VCaP (cell line): ENCODE measurements around the gene SLC25A42.
A peak's percentile ranks its signal among the peaks of the same experiment; 100 is the strongest.

ENCODE experiments used
- H3K27ac ChIP-seq: fragments of 450-650 bp; 2 replicates; pipeline ENCODE4 v1.5.1; 2017
- TF ChIP-seq, protein P1 (sequence below): fragments of 450-650 bp; conservative IDR thresholded peaks from 2 replicates; pipeline ENCODE4 v1.5.1; 2017; ENCODE audit warnings: mild to moderate bottlenecking, moderate library complexity

SLC25A42 gene

DNA sequence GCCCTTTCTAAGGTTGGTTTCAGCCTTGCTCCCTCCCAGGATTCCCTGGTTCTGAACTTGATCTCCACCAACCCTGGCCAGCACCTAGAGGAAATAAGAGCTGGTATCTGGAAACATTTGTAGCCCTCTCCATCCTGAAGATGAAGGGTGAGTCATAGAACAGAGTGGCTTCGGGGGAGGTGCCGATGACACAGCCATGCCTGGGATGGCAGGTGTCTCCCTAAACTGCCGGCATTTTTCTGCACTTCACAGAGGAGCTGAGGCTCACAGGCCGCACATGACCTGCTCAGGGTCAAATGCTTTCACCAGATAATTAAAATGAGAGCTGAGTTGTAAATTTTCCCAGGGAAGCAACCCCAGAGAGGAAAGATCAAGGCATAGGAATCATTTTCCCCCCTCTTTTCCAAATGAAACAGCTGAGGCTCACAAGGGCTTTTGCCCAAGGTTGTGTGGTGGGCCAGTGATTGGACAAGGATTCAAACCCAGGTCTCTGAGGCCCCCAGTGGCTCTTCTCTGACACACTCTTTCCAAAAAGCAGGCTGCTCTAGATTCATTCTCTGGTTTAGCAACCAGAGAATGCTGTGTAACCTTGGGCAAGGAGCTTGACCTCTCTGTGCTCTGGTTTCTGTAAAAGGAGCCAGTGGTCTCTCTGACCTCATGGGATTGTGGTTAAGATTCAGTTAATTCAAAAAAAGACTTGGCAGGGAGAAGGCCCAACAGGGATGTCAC is 1.2 kb upstream of the SLC25A42 start:
- TF ChIP-seq, protein P1, sequence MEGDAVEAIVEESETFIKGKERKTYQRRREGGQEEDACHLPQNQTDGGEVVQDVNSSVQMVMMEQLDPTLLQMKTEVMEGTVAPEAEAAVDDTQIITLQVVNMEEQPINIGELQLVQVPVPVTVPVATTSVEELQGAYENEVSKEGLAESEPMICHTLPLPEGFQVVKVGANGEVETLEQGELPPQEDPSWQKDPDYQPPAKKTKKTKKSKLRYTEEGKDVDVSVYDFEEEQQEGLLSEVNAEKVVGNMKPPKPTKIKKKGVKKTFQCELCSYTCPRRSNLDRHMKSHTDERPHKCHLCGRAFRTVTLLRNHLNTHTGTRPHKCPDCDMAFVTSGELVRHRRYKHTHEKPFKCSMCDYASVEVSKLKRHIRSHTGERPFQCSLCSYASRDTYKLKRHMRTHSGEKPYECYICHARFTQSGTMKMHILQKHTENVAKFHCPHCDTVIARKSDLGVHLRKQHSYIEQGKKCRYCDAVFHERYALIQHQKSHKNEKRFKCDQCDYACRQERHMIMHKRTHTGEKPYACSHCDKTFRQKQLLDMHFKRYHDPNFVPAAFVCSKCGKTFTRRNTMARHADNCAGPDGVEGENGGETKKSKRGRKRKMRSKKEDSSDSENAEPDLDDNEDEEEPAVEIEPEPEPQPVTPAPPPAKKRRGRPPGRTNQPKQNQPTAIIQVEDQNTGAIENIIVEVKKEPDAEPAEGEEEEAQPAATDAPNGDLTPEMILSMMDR, result no peak
- H3K27ac ChIP-seq, result peak overlapping the region; percentile 80

DNA sequence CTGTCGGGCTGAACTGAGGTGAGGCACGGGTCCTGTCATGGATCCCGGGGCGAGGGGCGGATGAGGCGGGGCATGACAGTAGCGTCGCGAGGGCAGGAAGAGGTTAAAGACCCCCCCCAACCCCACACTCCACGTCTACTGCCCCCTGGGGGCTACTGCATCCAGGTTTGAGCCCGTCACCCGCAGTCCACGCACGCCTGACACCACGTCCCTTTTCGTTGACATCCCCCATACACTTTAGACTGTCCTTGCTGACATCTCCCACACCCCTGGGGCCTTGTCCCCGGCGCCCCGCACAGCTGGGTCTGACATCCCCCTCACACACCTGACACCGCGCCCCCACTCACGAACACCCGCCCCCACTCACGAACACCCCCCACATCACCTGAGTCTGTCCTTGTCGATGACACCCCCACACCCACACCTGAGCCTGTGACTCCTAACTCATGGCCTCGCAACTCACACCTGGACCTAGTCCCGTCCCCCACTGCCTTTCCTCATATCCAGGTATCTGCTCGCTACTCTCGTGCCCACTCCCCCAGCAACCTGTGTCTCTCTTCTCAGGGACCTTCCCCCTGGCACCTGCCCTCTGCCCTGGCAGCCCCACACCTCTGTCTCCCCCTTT is 416 bp downstream of the SLC25A42 start:
- TF ChIP-seq, protein P1, result peak; percentile 53
- H3K27ac ChIP-seq, result peak overlapping the region; percentile 80

DNA sequence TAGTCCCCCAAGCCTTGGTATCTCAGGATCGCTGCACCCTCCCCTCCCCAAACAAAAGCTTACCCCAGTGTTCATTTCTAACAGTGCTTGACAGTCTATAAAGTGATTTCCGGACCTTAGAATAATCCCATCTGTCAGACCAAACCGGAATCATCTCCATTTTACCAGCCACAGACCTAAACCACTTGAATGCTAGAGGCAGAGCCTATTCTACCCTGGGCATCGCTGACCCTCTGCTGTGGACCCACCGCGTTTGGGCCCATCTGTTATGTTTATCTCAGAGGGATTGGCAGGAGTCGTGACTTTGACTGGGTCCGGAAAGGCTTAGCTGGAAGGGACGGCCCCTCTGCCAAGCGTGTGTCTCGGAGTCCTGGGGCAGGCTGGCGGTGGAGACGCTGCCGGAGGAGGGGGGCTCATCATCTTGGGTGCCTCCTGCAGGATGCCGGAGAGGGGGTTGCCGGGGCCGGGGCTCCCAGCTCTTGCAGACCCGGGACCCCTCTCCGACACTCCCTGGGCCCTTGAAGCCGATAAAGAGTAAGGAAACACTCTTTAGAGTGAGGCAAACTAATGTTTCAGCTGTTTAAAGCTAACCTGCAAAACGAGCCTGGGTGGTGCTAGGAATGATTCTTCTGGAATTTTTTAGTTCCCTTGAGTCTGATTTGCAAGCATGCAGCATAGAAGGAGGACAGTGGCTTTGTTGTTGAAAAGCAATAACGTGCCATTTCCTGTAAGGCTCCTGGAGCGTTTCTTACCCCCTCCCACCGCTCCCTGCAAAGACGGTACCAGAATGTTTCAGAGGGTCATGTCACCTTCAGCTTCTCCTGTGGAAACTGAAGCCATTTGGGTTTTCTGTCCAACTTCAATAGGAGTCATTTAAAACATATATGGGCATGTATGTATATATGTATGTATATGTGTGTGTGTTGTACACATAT is 1.3 kb downstream of the SLC25A42 start:
- peak overlapping the region; percentile 80 for H3K27ac ChIP-seq
- TF ChIP-seq, protein P1, result no peak

DNA sequence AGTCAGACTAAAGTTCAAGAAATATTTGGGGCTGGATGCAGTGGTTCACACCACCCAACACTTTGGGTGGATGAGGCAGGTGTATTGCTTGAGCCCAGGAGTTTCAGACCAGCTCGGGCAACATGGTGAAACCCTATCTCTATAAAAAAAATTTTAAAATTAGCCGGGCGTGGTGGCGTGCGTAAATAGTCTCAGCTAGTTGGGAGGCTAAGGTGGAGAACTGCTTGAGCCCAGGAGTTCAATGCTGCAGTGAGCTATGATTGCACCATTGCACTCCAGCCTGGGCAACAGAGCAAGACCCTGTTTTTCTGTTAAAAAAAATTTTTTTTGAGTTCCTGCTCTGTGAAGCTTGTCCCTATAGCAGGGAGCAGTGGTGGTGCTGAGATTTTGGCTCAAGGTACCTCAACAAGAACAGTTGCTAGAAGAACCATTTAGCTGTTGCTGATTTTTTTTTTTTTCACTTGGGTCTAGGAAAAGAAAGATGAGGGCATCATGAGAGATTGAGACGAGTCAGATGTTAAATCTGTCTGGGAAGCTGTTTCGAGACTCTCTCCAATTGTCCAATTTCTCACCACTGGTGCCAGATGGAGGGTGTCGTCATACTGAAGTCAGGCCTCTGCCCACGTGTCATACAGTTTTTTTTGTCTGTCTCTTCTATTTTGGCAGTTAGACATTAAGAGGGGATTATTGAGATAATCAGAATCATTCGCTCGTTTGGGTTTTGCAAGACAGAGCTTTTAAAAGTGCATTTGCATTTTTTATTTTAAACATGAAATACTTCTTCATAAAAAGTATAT is 3.7 kb downstream of the SLC25A42 start:
- no peak overlapping the region for H3K27ac ChIP-seq
- TF ChIP-seq, protein P1, result no peak

DNA sequence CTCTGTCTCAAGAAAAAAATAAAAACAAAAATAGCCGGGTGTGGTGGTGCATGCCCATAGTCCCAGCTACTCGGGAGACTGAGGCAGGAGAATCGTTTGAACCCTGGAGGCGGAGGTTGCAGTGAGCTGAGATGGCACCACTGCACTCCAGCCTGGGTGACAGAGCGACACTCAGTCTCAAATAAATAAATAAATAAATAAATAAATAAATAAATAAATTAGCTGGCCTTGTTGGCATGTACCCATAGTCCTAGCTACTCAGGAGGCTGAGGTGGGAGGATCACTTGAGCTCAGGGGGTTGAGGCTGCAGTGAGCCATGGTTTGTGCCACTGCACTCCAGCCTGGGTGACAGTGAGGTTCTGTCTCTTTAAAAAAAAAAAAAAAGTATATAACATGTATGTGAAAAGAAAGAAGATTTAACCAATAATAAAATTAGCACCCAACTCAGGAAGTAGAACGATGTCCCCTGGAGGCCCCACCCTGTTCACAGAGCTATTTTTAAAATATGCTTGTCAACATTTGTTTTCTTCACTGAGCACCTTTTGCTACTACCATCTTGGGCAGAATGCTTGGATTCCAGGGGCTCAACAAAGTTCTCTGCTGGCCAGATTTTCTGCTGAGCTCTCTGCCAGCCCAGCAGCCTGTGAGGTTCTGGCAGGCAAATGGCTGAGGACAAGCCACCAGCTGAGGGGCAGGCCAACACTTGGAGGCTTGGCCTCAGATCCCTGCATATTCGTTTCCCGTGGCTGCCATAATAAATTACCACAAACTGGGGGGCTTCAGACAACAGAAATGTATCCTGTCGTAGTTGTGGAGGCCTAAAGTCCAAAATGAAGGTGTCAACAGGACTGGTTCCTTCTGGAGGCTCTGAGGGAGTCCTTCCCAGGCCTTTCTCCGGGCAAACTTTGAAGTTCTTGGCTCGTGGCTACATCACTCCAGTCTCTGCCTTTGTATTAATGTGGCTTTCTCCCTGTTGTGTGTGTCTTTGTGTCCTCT is 5.2 kb downstream of the SLC25A42 start:
- H3K27ac ChIP-seq, result no peak overlapping the region
- TF ChIP-seq, protein P1, result no peak

DNA sequence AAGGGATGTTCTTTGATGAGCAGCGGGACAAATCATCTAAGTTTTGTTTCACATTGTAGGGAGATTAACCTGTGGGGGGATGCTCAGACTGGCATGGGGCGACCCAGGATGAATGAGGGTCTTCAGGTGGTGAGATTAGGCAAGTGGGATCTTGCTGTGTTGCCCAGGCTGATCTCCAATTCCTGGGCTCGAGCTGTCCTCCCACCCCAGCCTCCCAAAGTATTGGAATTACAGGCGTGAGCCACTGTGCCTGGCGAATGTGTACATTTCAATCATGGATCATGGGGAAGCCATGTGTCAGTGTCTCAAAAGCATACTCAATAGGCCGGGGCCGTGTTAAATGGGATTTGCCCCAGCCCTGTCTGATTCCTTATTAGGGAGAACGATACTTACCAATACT is 8.1 kb downstream of the SLC25A42 start:
- H3K27ac ChIP-seq, result no peak overlapping the region
- TF ChIP-seq, protein P1, result no peak
